ENCODE data around the gene FRMD1. TPM values are rescaled to one million over a fixed set of nuclear protein-coding genes. Genes with fewer than 3 reads are reported as not detected.

Gene FRMD1
- total RNA-seq, 1 experiment from 2014 or later, result 0.57 TPM

DNA sequence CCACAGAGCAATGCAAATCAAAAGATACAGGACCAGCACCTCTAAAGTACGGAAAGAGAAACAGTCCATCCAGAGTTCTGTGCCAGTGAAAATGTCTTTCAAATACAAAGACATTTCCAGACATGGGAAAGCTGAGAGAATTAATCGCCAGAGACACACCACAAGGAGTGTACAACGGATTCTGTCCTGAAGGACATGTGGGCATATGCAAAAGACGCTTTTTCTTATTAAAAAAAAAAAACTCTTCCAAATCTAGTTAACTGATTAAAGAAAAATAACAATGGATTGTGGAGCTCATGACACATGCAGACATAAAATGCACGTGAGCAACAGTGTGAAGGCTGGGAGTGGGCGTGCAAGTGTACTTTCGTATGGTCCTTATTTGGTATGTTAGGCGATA lies 58.8 kb downstream of the FRMD1 start (continued):
- no peak for TF ChIP-seq FOXP4 (CRISPR knock-in tag; IDR thresholded peaks at IDR 0.05)
- TF ChIP-seq ZNF263 (CRISPR knock-in tag; IDR thresholded peaks at IDR 0.05; ENCODE audit: low read depth), result no peak
- TF ChIP-seq JUN (CRISPR knock-in tag; IDR thresholded peaks at IDR 0.05), result no peak
- no peak for TF ChIP-seq SMAD3 (CRISPR knock-in tag; IDR thresholded peaks at IDR 0.05; ENCODE audit: borderline replicate concordance)
- TF ChIP-seq MXD4 (CRISPR knock-in tag; IDR thresholded peaks at IDR 0.05; ENCODE audit: borderline replicate concordance), result no peak
- TF ChIP-seq OVOL2 (CRISPR knock-in tag; IDR thresholded peaks at IDR 0.05; ENCODE audit: borderline replicate concordance), result no peak
- TF ChIP-seq ZNF423 (CRISPR knock-in tag; IDR thresholded peaks at IDR 0.05), result no peak
- TF ChIP-seq ZNF121 (CRISPR knock-in tag; IDR thresholded peaks at IDR 0.05), result no peak
- TF ChIP-seq ZNF512 (CRISPR knock-in tag; IDR thresholded peaks at IDR 0.05; ENCODE audit: borderline replicate concordance), result no peak
- TF ChIP-seq, protein P1, sequence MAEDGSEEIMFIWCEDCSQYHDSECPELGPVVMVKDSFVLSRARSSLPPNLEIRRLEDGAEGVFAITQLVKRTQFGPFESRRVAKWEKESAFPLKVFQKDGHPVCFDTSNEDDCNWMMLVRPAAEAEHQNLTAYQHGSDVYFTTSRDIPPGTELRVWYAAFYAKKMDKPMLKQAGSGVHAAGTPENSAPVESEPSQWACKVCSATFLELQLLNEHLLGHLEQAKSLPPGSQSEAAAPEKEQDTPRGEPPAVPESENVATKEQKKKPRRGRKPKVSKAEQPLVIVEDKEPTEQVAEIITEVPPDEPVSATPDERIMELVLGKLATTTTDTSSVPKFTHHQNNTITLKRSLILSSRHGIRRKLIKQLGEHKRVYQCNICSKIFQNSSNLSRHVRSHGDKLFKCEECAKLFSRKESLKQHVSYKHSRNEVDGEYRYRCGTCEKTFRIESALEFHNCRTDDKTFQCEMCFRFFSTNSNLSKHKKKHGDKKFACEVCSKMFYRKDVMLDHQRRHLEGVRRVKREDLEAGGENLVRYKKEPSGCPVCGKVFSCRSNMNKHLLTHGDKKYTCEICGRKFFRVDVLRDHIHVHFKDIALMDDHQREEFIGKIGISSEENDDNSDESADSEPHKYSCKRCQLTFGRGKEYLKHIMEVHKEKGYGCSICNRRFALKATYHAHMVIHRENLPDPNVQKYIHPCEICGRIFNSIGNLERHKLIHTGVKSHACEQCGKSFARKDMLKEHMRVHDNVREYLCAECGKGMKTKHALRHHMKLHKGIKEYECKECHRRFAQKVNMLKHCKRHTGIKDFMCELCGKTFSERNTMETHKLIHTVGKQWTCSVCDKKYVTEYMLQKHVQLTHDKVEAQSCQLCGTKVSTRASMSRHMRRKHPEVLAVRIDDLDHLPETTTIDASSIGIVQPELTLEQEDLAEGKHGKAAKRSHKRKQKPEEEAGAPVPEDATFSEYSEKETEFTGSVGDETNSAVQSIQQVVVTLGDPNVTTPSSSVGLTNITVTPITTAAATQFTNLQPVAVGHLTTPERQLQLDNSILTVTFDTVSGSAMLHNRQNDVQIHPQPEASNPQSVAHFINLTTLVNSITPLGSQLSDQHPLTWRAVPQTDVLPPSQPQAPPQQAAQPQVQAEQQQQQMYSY (CRISPR knock-in tag; IDR thresholded peaks at IDR 0.05), result no peak
- TF ChIP-seq ZNF671 (CRISPR knock-in tag; IDR thresholded peaks at IDR 0.05), result no peak

DNA sequence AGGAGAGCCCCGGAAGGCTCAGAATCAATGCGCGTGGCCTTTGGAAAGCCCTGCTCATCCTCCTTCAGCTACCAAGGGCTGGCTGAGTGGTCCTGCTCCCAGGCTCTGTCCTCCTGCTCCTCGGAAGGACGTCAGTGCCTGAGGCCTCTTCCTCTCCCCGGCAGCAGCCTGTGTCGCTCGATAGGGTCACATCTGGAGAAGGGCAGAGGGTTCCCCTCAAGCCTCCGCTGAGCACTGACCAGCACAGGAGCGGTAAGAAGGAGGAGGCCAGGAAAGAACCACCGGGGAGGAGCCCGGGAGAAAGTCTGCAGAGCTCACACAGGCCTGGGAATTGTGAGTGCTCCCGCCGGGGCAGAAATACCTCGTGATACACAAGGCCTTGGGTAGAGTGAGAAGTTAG lies 60.3 kb downstream of the FRMD1 start:
- no peak for ATAC-seq

DNA sequence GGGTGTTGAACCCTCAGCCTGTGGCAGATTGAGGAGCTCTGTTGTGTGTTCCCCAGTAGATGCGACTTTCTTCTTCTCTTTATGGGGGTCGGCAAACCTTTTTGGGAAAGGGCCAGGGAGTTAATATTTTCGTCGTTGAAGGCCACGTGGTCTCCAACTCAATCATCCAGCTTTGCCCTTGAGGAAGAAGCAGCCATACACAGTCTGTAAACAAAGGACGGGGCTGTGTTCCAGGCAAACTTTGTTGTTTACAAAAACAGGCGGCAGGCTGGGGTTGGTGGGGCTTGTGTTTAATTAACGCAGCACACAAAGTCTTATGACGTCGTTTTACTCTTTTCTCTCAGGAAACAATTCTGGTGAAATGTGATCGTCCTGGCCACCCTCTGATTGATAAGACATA lies 61.4 kb downstream of the FRMD1 start:
- no peak for DNase-seq (ENCODE audit: low spot score)
- Mint-ChIP-seq H3K27ac (no peak overlapping the region), H3K9me3 (peaks cover 16% of the 10 kb centered on the region), H3K4me1 (peaks cover 14% of the 10 kb centered on the region), H3K36me3 (0 out of 2 replicates have a peak, but pooled peaks cover 4% of the 10 kb centered on the region), H3K27me3 (ENCODE audit: low read depth) (peaks cover 5% of the 10 kb centered on the region; the same call in 1 of the 2 replicates), H3K4me3 (no peak overlapping the region)
- TF ChIP-seq ZNF416 (CRISPR knock-in tag; IDR thresholded peaks at IDR 0.05), result no peak
- TF ChIP-seq ZNF396 (CRISPR knock-in tag; IDR thresholded peaks at IDR 0.05; ENCODE audit: borderline replicate concordance), result no peak
- TF ChIP-seq, protein P2, sequence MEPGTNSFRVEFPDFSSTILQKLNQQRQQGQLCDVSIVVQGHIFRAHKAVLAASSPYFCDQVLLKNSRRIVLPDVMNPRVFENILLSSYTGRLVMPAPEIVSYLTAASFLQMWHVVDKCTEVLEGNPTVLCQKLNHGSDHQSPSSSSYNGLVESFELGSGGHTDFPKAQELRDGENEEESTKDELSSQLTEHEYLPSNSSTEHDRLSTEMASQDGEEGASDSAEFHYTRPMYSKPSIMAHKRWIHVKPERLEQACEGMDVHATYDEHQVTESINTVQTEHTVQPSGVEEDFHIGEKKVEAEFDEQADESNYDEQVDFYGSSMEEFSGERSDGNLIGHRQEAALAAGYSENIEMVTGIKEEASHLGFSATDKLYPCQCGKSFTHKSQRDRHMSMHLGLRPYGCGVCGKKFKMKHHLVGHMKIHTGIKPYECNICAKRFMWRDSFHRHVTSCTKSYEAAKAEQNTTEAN (CRISPR knock-in tag; IDR thresholded peaks at IDR 0.05), result no peak
- ChIA-PET POLR2A (no interaction called here), CTCF (no interaction called here)
- ATAC-seq, result no peak

More for the DNA sequence above, 60.3 kb downstream of the FRMD1 start:
- ChIA-PET POLR2A (no interaction called here), CTCF (no interaction called here)
- peaks cover 14% of the 10 kb centered on the region for H3K4me1 Mint-ChIP-seq
- H3K27ac Mint-ChIP-seq, result no peak overlapping the region
- no peak for DNase-seq (ENCODE audit: low spot score)
- TF ChIP-seq SP1 (CRISPR knock-in tag; conservative IDR thresholded peaks at IDR 0.05) (no peak), ZNF263 (CRISPR knock-in tag; IDR thresholded peaks at IDR 0.05; ENCODE audit: low read depth) (no peak), PRRX2 (CRISPR knock-in tag; IDR thresholded peaks at IDR 0.05) (no peak), PREB (CRISPR knock-in tag; IDR thresholded peaks at IDR 0.05; ENCODE audit: borderline replicate concordance) (no peak), TCF7 (CRISPR knock-in tag; IDR thresholded peaks at IDR 0.05; ENCODE audit: low read depth) (no peak), ETV6 (CRISPR knock-in tag; IDR thresholded peaks at IDR 0.05) (no peak), TEAD4 (CRISPR knock-in tag; IDR thresholded peaks at IDR 0.05) (no peak)
- peaks cover 16% of the 10 kb centered on the region for H3K9me3 Mint-ChIP-seq
- H3K36me3 Mint-ChIP-seq, result 0 out of 2 replicates have a peak, but pooled peaks cover 4% of the 10 kb centered on the region
- H3K4me3 Mint-ChIP-seq, result no peak overlapping the region
- peaks cover 5% of the 10 kb centered on the region; the same call in 1 of the 2 replicates for H3K27me3 Mint-ChIP-seq (ENCODE audit: low read depth)
